RWPE2 (cell line): Measurements from ENCODE around the gene EEF2K.

Experiments
- ATAC-seq: fragments of 200-7000 bp; cut with Tn5 transposase; 3 replicates; pipeline ENCODE4 v1.9.1; 2021; ENCODE audit warnings: low read depth
- DNase-seq: peaks from one replicate; pipeline ENCODE4 v3.0.0-alpha.2; 2020; ENCODE audit warnings: low spot score
- H3K27ac ChIP-seq: fragments of 450-650 bp; 2 replicates; pipeline ENCODE4 v1.5.1; 2017; ENCODE audit warnings: mild to moderate bottlenecking; ENCODE audit not compliant: poor library complexity, severe bottlenecking
- H3K27me3 ChIP-seq: fragments of 250-450 bp; sonication (Bioruptor Pico); 2 replicates; pipeline ENCODE4 v1.5.1; 2021; ENCODE audit warnings: mild to moderate bottlenecking, moderate library complexity; ENCODE audit not compliant: insufficient read depth, poor library complexity, severe bottlenecking
- H3K36me3 ChIP-seq: fragments of 250-450 bp; sonication (Bioruptor Pico); 2 replicates; pipeline ENCODE4 v1.5.1; 2020; ENCODE audit warnings: low read depth, mild to moderate bottlenecking, moderate library complexity
- H3K4me1 ChIP-seq: fragments of 250-450 bp; sonication (Bioruptor Pico); 2 replicates; pipeline ENCODE4 v1.5.1; 2021; ENCODE audit warnings: mild to moderate bottlenecking, moderate library complexity; ENCODE audit not compliant: insufficient read depth, poor library complexity, severe bottlenecking
- H3K4me3 ChIP-seq: fragments of 250-450 bp; sonication (Bioruptor Pico); 2 replicates; pipeline ENCODE4 v1.5.1; 2021; ENCODE audit warnings: mild to moderate bottlenecking, moderate library complexity; ENCODE audit not compliant: severe bottlenecking
- H3K9me3 ChIP-seq: fragments of 250-450 bp; sonication (Bioruptor Pico); 2 replicates; pipeline ENCODE4 v1.5.1; 2021; ENCODE audit warnings: mild to moderate bottlenecking, moderate library complexity; ENCODE audit not compliant: severe bottlenecking
- CTCF ChIP-seq: fragments of 450-650 bp; IDR thresholded peaks from one replicate; pipeline ENCODE4 v1.5.1; 2017; ENCODE audit warnings: mild to moderate bottlenecking, moderate library complexity; ENCODE audit not compliant: poor library complexity, severe bottlenecking

The EEF2K gene

GRCh38 chr16:22188595-22189442 lies 17.3 kb upstream of the EEF2K start:
- H3K9me3 ChIP-seq: no peaks in the 10 kb centered on the region
- no peaks in the 10 kb centered on the region for H3K27me3 ChIP-seq
- peaks cover 15% of the 10 kb centered on the region for H3K4me1 ChIP-seq
- peak; percentile 95 for TF ChIP-seq CTCF
- no peak for DNase-seq
- no peaks in the 10 kb centered on the region for H3K36me3 ChIP-seq
- peak overlapping the region; percentile 58 for H3K27ac ChIP-seq
- no peak for ATAC-seq
- no peak overlapping the region for H3K4me3 ChIP-seq

- ATAC-seq (no peak), DNase-seq (no peak)
- Histone ChIP-seq H3K36me3 (no peaks in the 10 kb centered on the region), H3K4me1 (peaks cover 15% of the 10 kb centered on the region), H3K27ac (peak overlapping the region; percentile 58), H3K9me3 (no peaks in the 10 kb centered on the region), H3K27me3 (no peaks in the 10 kb centered on the region), H3K4me3 (peak overlapping the region; percentile 60)
- no peak for TF ChIP-seq CTCF
These were observed 16.5 kb upstream of the EEF2K start for GRCh38 chr16:22189473-22190080.

- peak overlapping the region; percentile 58 for H3K27ac ChIP-seq
These were observed 15.8 kb upstream of the EEF2K start for GRCh38 chr16:22190081-22190775.

GRCh38 chr16:22190776-22191531 lies 15.1 kb upstream of the EEF2K start:
- Histone ChIP-seq H3K27ac (peak overlapping the region; percentile 58), H3K4me3 (peak overlapping the region; percentile 59), H3K9me3 (no peaks in the 10 kb centered on the region), H3K4me1 (peaks cover 15% of the 10 kb centered on the region), H3K36me3 (no peaks in the 10 kb centered on the region), H3K27me3 (no peaks in the 10 kb centered on the region)
- peak; percentile 99 for DNase-seq
- ATAC-seq: peak; percentile 69
- no peak for TF ChIP-seq CTCF

More at GRCh38 chr16:22190081-22190775, 15.8 kb upstream of the EEF2K start:
- Histone ChIP-seq H3K9me3 (no peaks in the 10 kb centered on the region), H3K36me3 (no peaks in the 10 kb centered on the region), H3K4me1 (peaks cover 15% of the 10 kb centered on the region), H3K27me3 (no peaks in the 10 kb centered on the region), H3K4me3 (peak overlapping the region; percentile 60)
- ATAC-seq: peak; percentile 70
- peak; percentile 100 for DNase-seq
- TF ChIP-seq CTCF: no peak
